Esophagus squamous epithelium (tissue), 4 donors: Measurements from ENCODE around the gene ATAD2B.

ENCODE experiments used
- CTCF ChIP-seq, 6 experiments: fragments of 450-650 bp in 4 of 6; fragments of 200-600 bp in 2 of 6; sonication (generic) in 2 of 6; IDR thresholded peaks; one replicate each; pipeline ENCODE4 v1.5.1; 2016 to 2019; ENCODE audit warnings: antibody characterized with exemption in 6 of 6, mild to moderate bottlenecking in 4 of 6, moderate library complexity in 4 of 6
- POLR2A ChIP-seq, 4 donors: fragments of 450-650 bp; IDR thresholded peaks; one replicate each; pipeline ENCODE4 v1.6.1; 2017; ENCODE audit warnings: antibody characterized with exemption in 4 of 4, mild to moderate bottlenecking in 4 of 4, moderate library complexity in 3 of 4

DNA sequence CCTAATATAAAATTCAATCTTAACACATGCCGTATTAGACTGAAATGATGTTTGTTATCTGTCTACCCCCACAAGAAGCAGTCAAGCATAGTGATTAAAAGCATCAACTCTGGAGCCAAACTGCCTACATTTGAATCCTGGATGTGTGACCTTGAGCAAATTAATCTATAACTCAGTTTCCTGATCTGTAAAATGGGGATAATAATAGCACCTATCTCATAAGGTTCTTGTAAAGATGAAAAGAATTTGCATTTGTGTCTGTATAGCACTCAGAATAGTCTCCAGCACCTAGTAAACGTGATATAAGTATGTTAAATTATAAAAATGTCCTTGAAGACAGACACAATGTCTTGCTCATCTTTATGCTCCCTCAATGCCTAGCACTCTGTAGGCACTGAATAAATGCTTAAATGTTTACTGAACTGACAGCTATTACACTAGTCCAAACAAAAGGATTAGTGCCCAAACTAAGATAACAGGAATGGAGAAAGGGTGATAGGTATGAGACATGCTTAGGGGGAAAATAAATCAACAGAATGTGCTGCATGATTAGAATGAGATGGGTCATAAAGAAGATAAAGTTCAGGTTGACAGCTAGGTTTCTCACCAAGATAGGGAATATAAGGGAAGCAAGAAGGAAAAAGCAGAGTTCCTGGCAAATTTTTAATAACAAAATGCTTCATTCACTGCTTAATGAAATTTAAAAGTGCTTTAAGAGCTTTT is 180.6 kb downstream of the ATAD2B start:
- TF ChIP-seq CTCF (IDR thresholded peaks at IDR 0.05) (no peak), POLR2A (IDR thresholded peaks at IDR 0.05) (no peak)
